Measurements from ENCODE around the gene PDIK1L. TPM values are rescaled to one million over a fixed set of nuclear protein-coding genes. Genes with fewer than 3 reads are reported as not detected.

Gene PDIK1L
- total RNA-seq: 10 to 100 TPM; 11.7 to 13.4 TPM

DNA sequence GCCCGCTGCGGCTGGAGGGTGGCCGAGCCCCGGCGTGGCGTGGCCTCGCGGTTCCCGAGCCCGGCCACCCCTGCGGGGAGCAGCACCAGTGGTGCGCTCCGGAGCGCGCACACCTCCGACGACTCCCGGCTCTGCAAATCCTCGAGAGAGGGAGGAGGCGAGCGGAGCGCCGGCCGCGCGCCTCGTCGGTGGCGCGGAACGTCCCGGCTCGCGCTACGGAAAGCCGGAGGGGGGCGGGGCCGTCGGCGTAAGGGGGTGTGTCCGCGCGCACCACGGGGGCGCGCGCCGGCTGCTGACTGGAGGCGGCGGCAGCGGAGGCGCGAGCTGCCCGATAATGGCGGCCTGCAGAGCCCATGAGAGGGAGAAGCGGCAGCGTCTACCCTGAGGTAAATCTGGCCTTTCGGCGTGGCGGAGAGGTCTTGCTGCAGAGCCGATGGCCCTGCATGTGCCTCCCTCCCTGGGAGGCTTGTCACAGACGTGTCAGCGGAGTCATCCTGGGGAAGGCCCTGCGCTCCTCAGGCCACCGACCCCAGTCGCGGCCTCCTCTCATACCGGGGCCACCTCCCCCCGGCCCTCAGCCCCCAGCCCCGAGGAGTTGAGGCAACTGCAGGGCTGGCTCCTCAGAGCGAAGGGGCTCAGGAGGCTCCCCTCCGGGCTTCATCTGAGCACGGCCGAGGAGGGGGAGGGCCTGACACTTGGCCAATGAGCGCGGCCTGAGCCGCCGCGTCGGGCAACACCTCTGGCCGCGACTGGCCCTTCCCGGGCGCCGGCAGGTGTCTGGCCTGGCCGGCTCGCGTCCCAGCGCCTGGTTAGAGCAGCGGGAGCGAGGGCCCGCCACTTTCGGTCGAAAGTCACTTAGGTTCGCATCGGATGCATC, at the start of gene PDIK1L:
Gene PDIK1L (plus strand): TSS at position 295 of the 877 bp plus-strand sequence. CDS start 2,485 bp downstream, outside the sequence.
- Mint-ChIP-seq H3K27ac (peak within 1 kb of the TSS; percentile 88), H3K4me3 (peak within 1 kb of the TSS; percentile 96), H3K4me1 (ENCODE audit: low read depth) (peaks cover 22% of the 10 kb centered on the region), H3K27me3 (no peaks in the 10 kb centered on the region), H3K9me3 (no peaks in the 10 kb centered on the region), H3K36me3 (ENCODE audit: low read depth) (peaks cover 14% of the 10 kb centered on the region)
- intact Hi-C loops (cut with micrococcal nuclease): no loop called here
- TF ChIP-seq, protein P1, sequence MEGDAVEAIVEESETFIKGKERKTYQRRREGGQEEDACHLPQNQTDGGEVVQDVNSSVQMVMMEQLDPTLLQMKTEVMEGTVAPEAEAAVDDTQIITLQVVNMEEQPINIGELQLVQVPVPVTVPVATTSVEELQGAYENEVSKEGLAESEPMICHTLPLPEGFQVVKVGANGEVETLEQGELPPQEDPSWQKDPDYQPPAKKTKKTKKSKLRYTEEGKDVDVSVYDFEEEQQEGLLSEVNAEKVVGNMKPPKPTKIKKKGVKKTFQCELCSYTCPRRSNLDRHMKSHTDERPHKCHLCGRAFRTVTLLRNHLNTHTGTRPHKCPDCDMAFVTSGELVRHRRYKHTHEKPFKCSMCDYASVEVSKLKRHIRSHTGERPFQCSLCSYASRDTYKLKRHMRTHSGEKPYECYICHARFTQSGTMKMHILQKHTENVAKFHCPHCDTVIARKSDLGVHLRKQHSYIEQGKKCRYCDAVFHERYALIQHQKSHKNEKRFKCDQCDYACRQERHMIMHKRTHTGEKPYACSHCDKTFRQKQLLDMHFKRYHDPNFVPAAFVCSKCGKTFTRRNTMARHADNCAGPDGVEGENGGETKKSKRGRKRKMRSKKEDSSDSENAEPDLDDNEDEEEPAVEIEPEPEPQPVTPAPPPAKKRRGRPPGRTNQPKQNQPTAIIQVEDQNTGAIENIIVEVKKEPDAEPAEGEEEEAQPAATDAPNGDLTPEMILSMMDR (IDR thresholded peaks at IDR 0.05): no peak
- ATAC-seq: peak; percentile 89
- ChIA-PET CTCF (interaction anchor here (1.6 to 3.8 kb wide), 3 partner anchors 11 to 33 kb away, joined by 6 to 24 read pairs (median 18); no protein-coding TSS in a partner anchor), POLR2A (interaction anchor here (0.5 to 3.3 kb wide), 5 partner anchors 8 to 27 kb away, joined by 3 to 23 read pairs (median 5); no protein-coding TSS in a partner anchor)
- peak; percentile 93 for DNase-seq

DNA sequence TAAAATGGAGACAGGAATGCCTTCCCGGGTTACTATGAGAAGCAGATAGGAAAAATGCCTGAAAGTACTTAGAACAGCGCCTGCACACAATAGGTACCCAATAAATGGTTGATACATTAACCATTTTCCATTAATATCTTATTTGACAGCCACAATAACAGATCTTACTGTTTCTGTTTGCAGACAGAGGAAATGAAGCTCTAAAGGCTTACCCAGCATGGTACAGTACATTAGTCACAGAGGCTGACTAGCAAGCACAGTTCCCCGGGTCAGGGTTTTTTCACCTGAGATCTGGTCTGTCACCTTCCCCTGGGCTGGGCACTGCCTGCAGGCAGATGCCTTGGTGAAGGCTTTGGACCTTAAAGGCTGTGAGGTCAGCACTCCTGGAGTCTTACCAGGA, 47.1 kb upstream of the PDIK1L start:
- ATAC-seq: no peak
- Mint-ChIP-seq H3K4me1 (ENCODE audit: low read depth) (no peaks in the 10 kb centered on the region), H3K4me3 (no peak overlapping the region), H3K36me3 (ENCODE audit: low read depth) (no peaks in the 10 kb centered on the region), H3K27ac (no peak overlapping the region), H3K9me3 (no peaks in the 10 kb centered on the region), H3K27me3 (peaks cover under 1% of the 10 kb centered on the region)
- POLR2A ChIA-PET: no interaction called here
- CTCF ChIA-PET: interaction anchor here (0.8 to 2.2 kb wide), 3 partner anchors 28 to 159 kb away, joined by 3 to 5 read pairs (median 4); no protein-coding TSS in a partner anchor
- TF ChIP-seq, protein P1 (IDR thresholded peaks at IDR 0.05): no peak
- intact Hi-C loops (cut with micrococcal nuclease): no loop called here
- DNase-seq: no peak

DNA sequence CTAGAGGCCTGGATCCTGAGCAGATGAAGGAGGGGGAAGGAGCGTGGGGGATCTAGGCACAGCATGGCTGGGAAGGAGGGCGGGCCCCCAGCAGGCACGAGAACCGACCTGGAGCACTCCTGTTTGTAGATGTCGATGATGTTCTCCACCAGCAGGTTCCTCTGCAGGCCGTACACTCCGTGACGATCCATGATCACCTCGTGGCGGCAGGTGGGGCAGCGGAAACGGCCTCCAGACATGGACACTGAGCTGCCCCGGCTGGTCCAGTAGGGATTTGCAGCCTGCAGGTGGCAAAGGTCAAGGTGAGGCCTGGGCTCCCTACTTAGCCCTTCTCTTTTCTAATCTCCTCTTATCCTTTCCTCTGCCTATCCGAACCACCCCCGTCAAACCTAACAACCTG, 45.5 kb upstream of the PDIK1L start:
- TF ChIP-seq, protein P1 (IDR thresholded peaks at IDR 0.05): no peak
- intact Hi-C loops (cut with micrococcal nuclease): no loop called here
- ATAC-seq (no peak), DNase-seq (no peak)
- Mint-ChIP-seq H3K27ac (no peak overlapping the region), H3K27me3 (peaks cover 2% of the 10 kb centered on the region), H3K9me3 (no peaks in the 10 kb centered on the region), H3K4me1 (ENCODE audit: low read depth) (no peaks in the 10 kb centered on the region), H3K36me3 (ENCODE audit: low read depth) (no peaks in the 10 kb centered on the region), H3K4me3 (no peak overlapping the region)
- ChIA-PET CTCF (interaction anchor here (1.0 to 2.2 kb wide), 3 partner anchors 30 to 69 kb away, joined by 3 to 5 read pairs (median 3); partner anchors contain the start of gene PAFAH2), POLR2A (interaction anchor here (1.3 kb wide), 1 partner anchor 25 kb away, joined by 3 read pairs; no protein-coding TSS in a partner anchor)

DNA sequence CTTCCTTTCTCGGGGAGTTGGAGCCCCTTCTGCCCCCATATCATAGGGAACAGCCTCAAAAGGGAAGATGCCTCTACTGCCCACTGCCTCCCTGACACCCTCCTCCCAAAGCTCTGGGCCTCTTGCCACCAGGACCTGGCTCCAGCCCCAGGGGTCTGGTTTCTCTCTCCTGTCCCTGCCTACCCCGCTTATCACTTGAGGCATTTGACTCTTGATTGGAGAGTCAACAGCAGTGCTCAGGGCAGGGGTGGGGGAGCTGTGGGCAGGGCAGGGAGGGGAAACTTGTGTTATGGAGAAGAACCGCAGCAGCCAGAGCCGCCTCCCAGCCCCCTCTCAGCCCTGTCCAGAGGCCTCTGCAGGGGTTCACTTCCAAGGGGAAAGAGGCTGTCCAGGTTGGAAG, 44.8 kb upstream of the PDIK1L start:
- intact Hi-C loops (cut with micrococcal nuclease): no loop called here

More for the DNA sequence above, 44.8 kb upstream of the PDIK1L start:
- Mint-ChIP-seq H3K27ac (no peak overlapping the region), H3K27me3 (peaks cover 2% of the 10 kb centered on the region), H3K4me3 (no peak overlapping the region), H3K4me1 (ENCODE audit: low read depth) (no peaks in the 10 kb centered on the region), H3K9me3 (no peaks in the 10 kb centered on the region), H3K36me3 (ENCODE audit: low read depth) (no peaks in the 10 kb centered on the region)
- ATAC-seq: no peak
- TF ChIP-seq, protein P1 (IDR thresholded peaks at IDR 0.05): no peak
- DNase-seq: no peak
- POLR2A ChIA-PET: interaction anchor here (1.3 kb wide), 1 partner anchor 26 kb away, joined by 3 read pairs; no protein-coding TSS in a partner anchor
- CTCF ChIA-PET: interaction anchor here (1.0 kb wide), 1 partner anchor 32 kb away, joined by 3 read pairs; no protein-coding TSS in a partner anchor

Data from activated CD8-positive, alpha-beta T cell treated with anti-CD3 and anti-CD28 coated beads for 36 hours (primary cell).